Mesothelial cell of epicardium (in vitro differentiated cells): ENCODE measurements around the gene TK1. TPM values are rescaled to one million over a fixed set of nuclear protein-coding genes. Genes with fewer than 3 reads are reported as not detected.

Experiments used
- DNase-seq, 2 experiments: peaks; one replicate each; pipeline ENCODE4 v3.0.0; 2021; ENCODE audit warnings: low spot score in 2 of 2; ENCODE audit not compliant: unreplicated experiment in 2 of 2
- H3K27ac Mint-ChIP-seq: 2 replicates; pipeline ENCODE4 v1.8.0; 2021; ENCODE audit warnings: mixed read lengths
- H3K27me3 Mint-ChIP-seq: 2 replicates; pipeline ENCODE4 v1.8.0; 2021; ENCODE audit warnings: low read depth, mixed read lengths
- H3K36me3 Mint-ChIP-seq: 2 replicates; pipeline ENCODE4 v1.8.0; 2021; ENCODE audit warnings: mixed read lengths
- H3K4me1 Mint-ChIP-seq: 2 replicates; pipeline ENCODE4 v1.8.0; 2021; ENCODE audit warnings: mixed read lengths
- H3K4me3 Mint-ChIP-seq: 2 replicates; pipeline ENCODE4 v1.8.0; 2021; ENCODE audit warnings: mild to moderate bottlenecking, moderate library complexity, mixed read lengths
- H3K9me3 Mint-ChIP-seq: 2 replicates; pipeline ENCODE4 v1.8.0; 2021; ENCODE audit warnings: mixed read lengths
- CTCF ChIP-seq: fragments of 200-600 bp; sonication (generic); IDR thresholded peaks from one replicate; pipeline ENCODE4 v1.5.0; 2021; ENCODE audit warnings: antibody characterized with exemption; ENCODE audit not compliant: unreplicated experiment
- total RNA-seq: library from RNA; stranded (reverse); gene quantifications from 3 replicates; pipeline ENCODE4 v1.2.1, GENCODE V29; 2021

TK1 gene
- total RNA-seq, 1 donor from 2014 or later: 23.3 TPM

- DNase-seq: no peak
- TF ChIP-seq CTCF: no peak
- Mint-ChIP-seq H3K9me3 (no peaks in the 10 kb centered on the region), H3K36me3 (no peaks in the 10 kb centered on the region), H3K27ac (no peak overlapping the region), H3K4me3 (no peak overlapping the region), H3K4me1 (peaks cover 3% of the 10 kb centered on the region), H3K27me3 (no peaks in the 10 kb centered on the region)
Observed at GRCh38 chr17:78164748-78165607, 21.9 kb downstream of the TK1 start.

DNA sequence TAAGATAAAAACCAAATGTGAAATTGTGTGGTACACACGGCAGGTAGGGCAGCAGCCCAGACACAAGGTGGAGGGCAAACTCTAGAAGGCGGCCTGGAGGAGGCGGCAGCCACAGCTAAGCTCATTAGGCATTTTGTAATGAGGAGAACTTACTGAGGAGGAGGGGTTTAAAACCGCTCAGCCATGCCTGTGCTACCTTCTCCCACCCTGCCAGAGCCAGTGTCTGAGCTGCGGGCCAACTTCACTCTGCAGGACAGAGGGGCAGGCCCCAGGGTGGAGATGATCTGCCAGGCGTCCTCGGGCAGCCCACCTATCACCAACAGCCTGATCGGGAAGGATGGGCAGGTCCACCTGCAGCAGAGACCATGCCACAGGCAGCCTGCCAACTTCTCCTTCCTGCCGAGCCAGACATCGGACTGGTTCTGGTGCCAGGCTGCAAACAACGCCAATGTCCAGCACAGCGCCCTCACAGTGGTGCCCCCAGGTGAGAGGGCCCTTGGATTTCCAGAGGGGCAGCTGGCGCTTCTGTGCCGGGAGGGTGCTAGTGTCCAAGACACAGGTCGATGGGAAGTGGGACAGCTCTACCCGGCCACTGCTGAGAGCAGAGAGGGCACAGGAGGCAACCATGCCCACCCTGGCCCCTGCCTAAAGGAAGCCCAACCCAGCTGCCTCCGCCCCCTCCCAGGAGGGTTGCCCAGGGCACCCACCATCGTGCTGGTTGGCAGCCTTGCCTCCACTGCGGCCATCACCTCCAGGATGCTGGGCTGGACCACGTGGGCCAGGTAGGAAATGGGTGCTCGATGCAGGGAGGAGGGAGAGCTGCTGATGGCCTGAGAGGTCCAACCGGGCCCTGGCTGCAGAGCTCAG lies 22.7 kb downstream of the TK1 start:
- H3K9me3 Mint-ChIP-seq: no peaks in the 10 kb centered on the region
- H3K4me1 Mint-ChIP-seq: no peaks in the 10 kb centered on the region
- no peaks in the 10 kb centered on the region for H3K27me3 Mint-ChIP-seq
- DNase-seq: no peak
- TF ChIP-seq CTCF: no peak
- H3K4me3 Mint-ChIP-seq: no peak overlapping the region
- H3K27ac Mint-ChIP-seq: no peak overlapping the region
- no peaks in the 10 kb centered on the region for H3K36me3 Mint-ChIP-seq

- H3K27ac Mint-ChIP-seq: no peak overlapping the region
- no peak overlapping the region for H3K4me3 Mint-ChIP-seq
- no peaks in the 10 kb centered on the region for H3K27me3 Mint-ChIP-seq
- TF ChIP-seq CTCF: no peak
- H3K9me3 Mint-ChIP-seq: no peaks in the 10 kb centered on the region
- no peak for DNase-seq
- H3K4me1 Mint-ChIP-seq: no peaks in the 10 kb centered on the region
- H3K36me3 Mint-ChIP-seq: no peaks in the 10 kb centered on the region
Observed at GRCh38 chr17:78159575-78160158, 27.2 kb downstream of the TK1 start.

GRCh38 chr17:78154903-78155811 lies 31.7 kb downstream of the TK1 start:
- H3K27me3 Mint-ChIP-seq: no peaks in the 10 kb centered on the region
- H3K36me3 Mint-ChIP-seq: no peaks in the 10 kb centered on the region
- no peak overlapping the region for H3K27ac Mint-ChIP-seq
- TF ChIP-seq CTCF: no peak
- DNase-seq: no peak
- H3K9me3 Mint-ChIP-seq: no peaks in the 10 kb centered on the region
- H3K4me1 Mint-ChIP-seq: peaks cover 11% of the 10 kb centered on the region
- no peak overlapping the region for H3K4me3 Mint-ChIP-seq

DNA sequence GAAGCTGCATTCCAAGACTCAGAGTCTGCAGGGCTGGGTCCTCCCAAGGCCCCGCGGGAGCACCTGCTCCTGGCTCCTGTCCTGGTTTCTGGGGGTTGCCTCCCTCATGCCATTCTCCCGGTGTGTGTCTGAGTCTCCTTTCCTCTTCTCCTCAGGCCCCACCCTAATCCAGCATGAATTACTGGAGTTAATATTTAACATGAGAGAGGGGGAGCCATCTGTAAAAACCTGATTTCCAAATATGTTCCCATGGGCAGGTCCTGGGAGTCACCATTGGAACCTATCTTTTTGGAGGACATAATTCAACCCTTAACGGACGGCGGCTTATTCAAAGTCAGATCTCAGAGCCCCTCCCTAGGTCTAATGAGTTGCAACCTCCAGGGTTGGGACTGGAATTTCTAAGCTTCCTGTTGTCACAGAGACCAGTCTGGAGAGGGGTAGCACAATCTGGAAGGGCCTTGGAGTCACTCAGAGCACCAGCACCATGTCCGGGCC lies 35.3 kb downstream of the TK1 start:
- Mint-ChIP-seq H3K27ac (peak overlapping the region; percentile 92), H3K4me3 (no peak overlapping the region)
- DNase-seq: no peak

More for the DNA sequence above, 35.3 kb downstream of the TK1 start:
- TF ChIP-seq CTCF: no peak
- Mint-ChIP-seq H3K27me3 (no peaks in the 10 kb centered on the region), H3K9me3 (no peaks in the 10 kb centered on the region), H3K36me3 (no peaks in the 10 kb centered on the region), H3K4me1 (peaks cover 11% of the 10 kb centered on the region)
